Stimulated activated CD4-positive, alpha-beta T cell treated with anti-CD3 and anti-CD28 coated beads, Interleukin-4, amount 100 ng/mL, for 1 hour (primary cell): ENCODE data around the gene BGLAP.
"Not testable (repeated sequence)": the region's sequence is repeated elsewhere in the genome, so short reads cannot be mapped to it uniquely, and the experiment has no call there.

Experiments used
- DNase-seq: peaks from one replicate; pipeline ENCODE4 v3.0.0-alpha.2; 2020

BGLAP gene

GRCh38 chr1:156241926-156242325 is at the start of gene BGLAP:
Gene BGLAP (plus strand): TSS chr1:156242184. CDS start chr1:156242232, 48 bp downstream.
- DNase-seq: no peak

- no peak for DNase-seq
These were observed 48.8 kb upstream of the BGLAP start for GRCh38 chr1:156193208-156193487.

- peak; percentile 93 for DNase-seq
These were observed 48.3 kb upstream of the BGLAP start, which contains the start of gene SLC25A44 for GRCh38 chr1:156193488-156194299. Gene SLC25A44 (plus strand): TSS chr1:156194104. CDS start chr1:156199848, 5,744 bp downstream.

- DNase-seq: no peak
These were observed 47.7 kb upstream of the BGLAP start for GRCh38 chr1:156194300-156194652.

- DNase-seq: no peak
These were observed 46.1 kb upstream of the BGLAP start for GRCh38 chr1:156195853-156196252.

- no peak for DNase-seq
These were observed 45.5 kb upstream of the BGLAP start for GRCh38 chr1:156196445-156196844.

GRCh38 chr1:156198831-156199349 is 43.1 kb upstream of the BGLAP start:
- no peak for DNase-seq

GRCh38 chr1:156200044-156200443 is 41.9 kb upstream of the BGLAP start:
- DNase-seq: no peak

GRCh38 chr1:156203331-156203730 is 38.7 kb upstream of the BGLAP start:
- DNase-seq: no peak

- no peak for DNase-seq
These were observed 37.3 kb upstream of the BGLAP start for GRCh38 chr1:156204686-156205085.

- no peak for DNase-seq
These were observed 30.7 kb upstream of the BGLAP start for GRCh38 chr1:156211243-156211642.

GRCh38 chr1:156212130-156212529 is 29.9 kb upstream of the BGLAP start:
- DNase-seq: no peak

- DNase-seq: peak; percentile 95
These were observed 28.9 kb upstream of the BGLAP start, which contains the start of gene PMF1 for GRCh38 chr1:156212833-156213643. Gene PMF1 (plus strand): TSS chr1:156213007. CDS start chr1:156213016, 9 bp downstream.

GRCh38 chr1:156213644-156213966 is 28.4 kb upstream of the BGLAP start:
- DNase-seq: no peak

GRCh38 chr1:156214024-156214748 is 27.8 kb upstream of the BGLAP start:
- DNase-seq: no peak

GRCh38 chr1:156216361-156217086 is 25.5 kb upstream of the BGLAP start:
- DNase-seq: not testable (repeated sequence)

- no peak for DNase-seq
These were observed 24.1 kb upstream of the BGLAP start for GRCh38 chr1:156217871-156218270.

- DNase-seq: no peak
These were observed 21.8 kb upstream of the BGLAP start for GRCh38 chr1:156220226-156220625.

GRCh38 chr1:156221986-156222692 is 19.8 kb upstream of the BGLAP start:
- DNase-seq: no peak

- no peak for DNase-seq
These were observed 16.3 kb upstream of the BGLAP start for GRCh38 chr1:156225677-156226014.

GRCh38 chr1:156226116-156226538 is 15.9 kb upstream of the BGLAP start:
- DNase-seq: no peak

- DNase-seq: no peak
These were observed 15.2 kb upstream of the BGLAP start for GRCh38 chr1:156226782-156227181.
